SHP77 treated with DMSO at 0.1 percent for 48 hours (cell line): Measurements from ENCODE around the gene GSTA3.
"Not testable (repeated sequence)": the region's sequence is repeated elsewhere in the genome, so short reads cannot be mapped to it uniquely, and the experiment has no call there.

Experiments
- DNase-seq: peaks from one replicate; lab custom pipeline; 2025; lab: John Stamatoyannopoulos, UW

Gene GSTA3

GRCh38 chr6:52858416-52858815, 51.1 kb downstream of the GSTA3 start:
- DNase-seq, result no peak

GRCh38 chr6:52856137-52856536, 53.4 kb downstream of the GSTA3 start:
- not testable (repeated sequence) for DNase-seq

- DNase-seq, result no peak
These were observed 60.4 kb downstream of the GSTA3 start for GRCh38 chr6:52849137-52849536.
